ENCODE results near the gene METTL6.
A peak's percentile ranks its signal among the peaks of the same experiment; 100 is the strongest.
"Not testable (repeated sequence)": the region's sequence is repeated elsewhere in the genome, so short reads cannot be mapped to it uniquely, and the experiment has no call there.

Gene METTL6

DNA sequence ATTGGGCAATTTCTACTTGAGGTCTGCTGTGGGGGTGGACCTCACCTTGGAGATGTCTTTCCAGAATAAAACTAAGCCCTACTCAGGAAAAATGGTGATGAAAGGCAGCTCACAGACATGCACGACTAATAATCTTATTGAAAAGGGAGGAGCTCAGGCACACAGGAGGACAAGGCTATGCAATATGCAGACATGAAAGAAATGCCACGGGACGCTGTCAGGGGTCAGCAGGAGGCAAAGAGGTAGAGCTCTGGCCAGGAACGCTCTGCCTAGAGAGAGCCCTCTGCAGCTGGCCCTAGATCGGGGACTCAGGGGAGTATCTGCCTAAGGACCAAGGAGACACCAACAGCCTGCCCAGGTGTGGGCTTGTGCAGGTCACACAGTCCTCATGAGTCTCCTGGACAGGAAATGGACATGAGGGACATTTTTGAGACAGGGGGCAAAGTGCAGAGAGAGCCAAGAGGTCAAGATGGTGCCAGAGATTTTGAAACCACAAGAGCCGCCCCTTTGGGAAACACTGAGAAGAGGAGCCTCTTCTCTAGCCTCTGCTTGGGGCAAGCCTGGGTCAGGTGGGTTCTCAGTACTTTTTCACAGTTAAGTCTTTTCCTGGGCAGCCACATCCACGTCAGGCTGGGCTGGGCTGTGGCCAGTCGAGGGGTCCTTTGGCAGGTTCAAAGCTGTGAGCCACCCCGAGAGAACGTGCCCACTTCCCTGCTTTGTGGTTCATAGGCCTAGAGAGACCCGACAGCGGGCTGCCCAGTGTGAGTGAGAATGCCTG is 23.3 kb upstream of the METTL6 start:
- no peak for DNase-seq

DNA sequence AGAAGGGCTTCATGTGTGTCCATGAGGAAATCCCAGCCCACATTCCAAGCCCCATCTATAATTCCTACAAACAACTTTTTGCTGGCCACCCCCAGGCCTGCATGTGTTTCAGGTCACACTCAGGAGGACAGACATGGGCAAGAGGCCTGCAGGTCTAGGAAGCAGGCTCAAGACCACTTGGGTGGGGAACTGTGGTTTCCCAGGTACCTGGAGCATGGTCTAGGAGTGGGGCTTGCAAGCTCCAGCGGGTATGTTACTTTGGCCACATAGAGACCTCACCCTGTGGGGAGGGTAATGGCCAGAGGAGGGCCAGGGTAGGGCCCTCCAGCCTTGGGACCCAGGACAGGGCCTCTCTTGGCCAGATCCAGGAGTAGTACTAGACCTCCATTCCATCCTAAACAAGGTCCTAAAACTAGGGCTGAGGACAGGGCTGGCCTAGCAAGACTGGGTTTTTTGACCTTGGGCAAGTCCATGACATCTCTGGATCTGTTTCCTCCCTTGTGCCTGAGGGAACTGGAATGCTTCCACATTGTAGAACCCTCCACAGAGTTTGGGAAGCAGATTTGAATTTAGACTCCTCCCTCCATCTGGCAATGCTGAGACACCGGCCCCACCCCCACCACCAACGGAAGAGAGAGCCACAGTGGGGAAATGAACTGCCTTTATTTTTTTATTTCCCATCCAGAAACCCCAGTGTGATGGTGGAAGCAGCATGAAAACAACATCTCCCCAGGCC is 22.3 kb upstream of the METTL6 start:
- DNase-seq, result no peak

DNA sequence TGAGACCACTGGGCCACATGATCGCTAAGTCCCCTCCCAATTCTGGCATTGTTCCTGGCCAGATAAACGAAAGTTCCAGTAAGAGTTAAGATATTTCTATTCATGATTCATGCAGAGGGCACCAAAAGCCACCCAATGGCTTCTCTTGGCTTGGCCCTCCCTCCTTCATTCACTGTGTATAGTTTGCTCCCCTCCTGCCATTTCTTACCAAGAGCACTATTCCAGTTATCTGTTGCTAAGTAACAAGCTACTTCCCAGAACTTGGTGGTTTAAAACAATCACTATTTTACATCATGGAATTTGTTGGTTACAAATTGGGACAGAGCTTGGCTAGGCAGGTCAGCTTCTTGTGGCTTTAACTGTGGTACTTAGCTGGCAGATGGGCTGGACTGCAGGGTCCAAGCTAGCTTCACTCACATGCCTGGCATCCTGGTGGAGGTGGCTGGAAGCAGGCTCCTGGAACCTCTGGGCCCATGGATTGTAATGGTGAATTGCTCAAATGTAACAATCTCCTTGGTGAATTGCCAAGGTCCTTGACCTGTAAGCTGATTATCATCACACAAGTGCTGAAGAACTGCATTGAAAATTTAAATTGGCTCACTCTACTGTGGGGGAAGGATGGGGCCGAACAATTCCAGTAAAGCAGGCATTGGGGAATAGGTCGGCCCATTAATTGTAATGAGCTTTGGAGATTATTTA is 16.6 kb upstream of the METTL6 start:
- no peak for DNase-seq

DNA sequence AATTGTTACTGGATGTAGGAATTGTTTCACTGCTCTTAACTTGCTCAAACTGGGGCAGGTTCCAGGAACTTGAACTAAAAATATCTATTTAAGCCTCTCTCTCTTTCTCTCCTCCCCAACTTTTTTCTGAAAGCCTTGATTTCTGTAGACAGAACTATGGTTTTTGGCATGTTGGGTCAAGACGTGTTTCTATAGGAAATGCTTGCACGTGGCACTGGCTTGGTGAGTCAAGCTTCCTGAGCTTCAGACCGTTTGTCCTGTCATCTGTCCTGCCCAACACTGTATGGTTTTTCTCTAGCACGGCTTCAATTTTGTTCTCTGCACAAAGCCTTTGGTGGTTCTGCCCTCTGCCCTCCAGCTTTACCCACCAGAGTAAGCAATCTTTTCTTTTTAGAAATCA is 13.5 kb upstream of the METTL6 start:
- DNase-seq, result no peak

DNA sequence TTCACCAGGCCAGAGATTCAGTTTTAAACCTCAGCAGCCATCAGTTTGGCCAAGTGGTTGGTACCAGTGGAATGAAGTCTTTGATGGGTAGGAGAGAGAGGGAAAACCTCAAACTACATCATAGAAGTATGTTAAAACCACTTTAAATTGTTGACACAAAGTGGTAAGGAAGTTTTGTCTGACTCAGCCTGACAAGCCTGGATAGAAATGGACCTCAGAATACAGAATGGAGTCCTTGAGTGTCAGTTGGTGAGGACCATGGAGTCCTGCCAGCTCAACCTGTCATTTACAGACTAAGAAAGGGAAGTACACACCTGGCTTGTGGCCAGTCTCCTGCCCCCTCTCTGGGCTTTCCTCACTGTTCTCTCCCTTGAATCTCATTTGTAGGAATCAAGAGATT is 12.1 kb upstream of the METTL6 start:
- no peak for DNase-seq

DNA sequence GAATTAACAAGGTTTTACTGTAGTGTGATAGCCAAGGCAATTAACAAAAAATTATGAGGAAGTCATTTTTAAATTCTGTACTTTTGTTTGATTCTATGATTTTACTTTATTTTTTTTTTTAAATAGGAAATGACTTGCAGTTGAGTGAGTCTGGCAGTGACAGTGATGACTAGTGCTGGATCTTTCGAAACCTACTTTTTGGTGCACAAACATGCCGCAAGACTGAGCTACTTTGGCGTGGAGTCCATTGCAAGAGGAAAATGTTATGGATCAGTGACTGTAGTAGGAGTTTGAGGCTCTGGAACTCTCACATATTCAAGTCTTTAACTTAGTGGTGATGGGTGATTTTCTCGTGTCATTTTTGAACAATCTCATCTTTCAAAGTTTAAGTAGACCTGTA is 11.6 kb upstream of the METTL6 start:
- DNase-seq, result no peak

DNA sequence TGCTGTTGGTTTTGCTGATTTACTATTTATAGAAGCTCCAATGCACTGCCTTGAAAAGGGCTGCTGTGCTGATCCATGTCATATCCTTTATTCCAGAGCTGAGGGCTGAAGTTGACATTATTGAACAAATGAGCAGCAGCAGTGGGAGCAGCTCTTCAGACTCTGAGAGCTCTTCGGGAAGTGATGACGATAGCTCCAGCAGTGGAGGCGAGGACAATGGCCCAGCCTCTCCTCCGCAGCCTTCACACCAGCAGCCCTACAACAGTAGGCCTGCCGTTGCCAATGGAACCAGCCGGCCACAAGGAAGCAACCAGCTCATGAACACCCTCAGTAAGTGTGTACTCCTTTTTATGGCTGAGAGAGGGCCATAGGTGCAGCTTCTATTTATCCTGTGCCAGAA is 8.9 kb upstream of the METTL6 start:
- no peak for DNase-seq

DNA sequence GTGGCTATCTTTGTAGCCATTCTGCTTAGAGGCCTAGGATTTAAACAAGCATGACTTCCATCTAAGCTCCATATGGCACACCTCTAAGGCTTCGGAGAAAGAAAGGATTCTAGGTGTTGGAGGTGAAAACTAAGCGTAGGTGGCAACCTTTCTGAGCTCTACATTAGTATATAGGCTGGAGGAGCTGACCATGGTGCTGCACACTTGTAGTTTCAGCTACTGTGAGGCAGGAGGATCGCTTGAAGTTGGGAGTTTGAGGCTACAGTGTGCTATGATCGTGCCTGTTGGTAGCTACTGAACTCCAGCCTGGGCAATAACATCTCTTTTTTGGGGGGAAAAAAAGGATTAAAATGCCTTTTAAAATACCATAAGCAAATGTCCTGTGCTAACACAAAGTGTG is 7.4 kb upstream of the METTL6 start:
- no peak for DNase-seq

DNA sequence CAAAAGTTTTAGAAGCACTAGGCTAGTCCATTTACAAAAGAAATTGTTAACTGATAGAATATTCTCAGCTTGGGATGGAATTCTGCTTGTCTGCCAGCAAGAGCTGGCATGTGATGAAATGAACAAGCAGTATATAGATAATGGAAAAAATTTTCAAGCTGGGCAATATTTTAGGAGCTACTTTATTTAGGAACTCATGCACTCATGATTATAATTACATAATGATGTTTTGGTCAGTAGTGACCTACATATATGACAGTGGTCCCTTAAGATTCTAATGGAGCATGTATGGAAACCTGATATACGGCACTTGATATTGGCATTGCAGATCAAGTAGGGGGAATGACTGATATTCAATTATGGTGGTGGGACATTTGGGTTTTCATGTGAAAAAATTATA is 6.2 kb upstream of the METTL6 start:
- DNase-seq, result no peak

DNA sequence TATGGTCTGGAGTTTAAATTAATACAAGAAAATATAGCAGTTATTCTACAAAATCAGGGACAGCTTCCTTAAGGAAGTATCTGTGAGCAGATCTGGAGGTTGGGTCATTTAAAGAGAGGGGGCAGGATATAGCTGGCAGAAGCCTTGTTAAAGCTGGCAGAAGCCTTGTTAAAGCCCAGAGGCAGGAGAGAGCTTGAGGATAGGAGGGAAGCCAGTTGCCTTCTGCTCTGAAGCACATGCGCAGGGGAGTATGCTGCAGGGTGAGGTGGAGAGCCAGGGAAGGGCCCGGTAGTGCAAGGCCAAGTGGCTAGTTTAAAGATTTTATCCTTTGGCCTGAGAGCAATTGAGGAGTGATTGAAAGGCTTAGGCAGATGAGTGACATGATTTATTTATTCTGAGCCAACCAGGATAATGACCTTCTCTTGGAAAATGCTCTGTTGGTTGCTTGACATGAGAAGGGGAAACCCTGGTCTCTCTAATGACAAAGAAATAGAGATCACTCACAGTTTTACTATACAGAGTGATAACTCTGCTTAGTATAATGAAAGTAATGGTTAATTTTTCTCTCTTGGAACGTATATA is 4.0 kb upstream of the METTL6 start:
- DNase-seq, result no peak

DNA sequence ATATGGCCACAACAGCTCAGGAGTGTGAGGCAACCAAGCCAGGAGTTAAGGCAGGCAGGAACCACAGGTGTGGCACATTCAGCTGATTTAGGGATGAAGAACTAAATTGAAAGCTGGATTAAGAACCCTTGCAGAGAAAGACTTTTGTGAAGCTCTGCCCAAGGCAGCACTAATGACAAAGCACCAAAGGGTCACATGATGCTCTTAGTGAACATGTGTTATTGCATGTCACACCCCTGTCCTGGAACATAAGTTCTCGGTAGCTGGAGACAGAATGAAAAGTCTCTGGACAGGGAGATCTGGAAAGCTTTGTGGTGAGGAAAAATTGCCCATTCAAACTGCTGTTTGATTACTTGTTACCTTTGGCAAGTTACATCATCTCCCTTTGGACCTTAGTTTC is 3.3 kb upstream of the METTL6 start:
- no peak for DNase-seq

DNA sequence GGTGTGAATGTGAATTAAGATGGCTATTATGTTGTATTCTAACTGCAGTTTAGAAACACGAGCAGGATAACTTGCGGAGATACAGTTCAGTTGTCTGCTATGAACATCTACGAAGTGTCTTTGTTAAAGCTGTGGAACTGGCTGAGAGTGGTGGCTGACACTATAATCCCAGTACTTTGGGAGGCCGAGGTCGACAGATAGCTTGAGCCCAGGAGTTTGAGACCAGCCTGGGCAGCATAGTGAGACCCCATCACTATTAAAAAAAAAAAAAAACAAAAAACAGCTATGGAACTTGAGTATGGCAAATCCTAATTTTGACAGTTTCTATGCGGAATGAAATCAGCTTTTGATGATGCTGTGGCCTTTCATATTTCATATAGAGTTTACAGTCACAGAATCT is 1.7 kb upstream of the METTL6 start:
- DNase-seq, result no peak

DNA sequence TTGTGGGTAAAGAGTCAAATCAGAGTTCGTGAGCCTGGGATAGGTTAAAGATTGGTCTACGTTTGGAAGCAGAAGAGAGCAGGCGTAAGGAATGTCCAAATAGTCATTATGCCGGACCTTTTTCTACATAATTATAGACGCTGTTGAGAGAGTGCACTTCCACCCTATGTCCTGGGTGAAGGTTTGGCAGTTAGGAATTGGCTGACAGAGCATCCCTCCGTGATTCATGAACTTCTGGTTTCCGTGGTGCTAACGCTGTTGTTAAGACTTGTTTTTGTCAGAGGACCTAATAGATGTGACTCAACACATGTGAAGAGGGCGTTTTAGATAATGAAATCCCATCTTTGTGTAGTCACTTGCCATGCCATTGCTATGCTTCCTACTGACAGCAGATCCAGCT is 1.2 kb upstream of the METTL6 start:
- DNase-seq, result peak in 1 of 6 experiments; percentile 3

DNA sequence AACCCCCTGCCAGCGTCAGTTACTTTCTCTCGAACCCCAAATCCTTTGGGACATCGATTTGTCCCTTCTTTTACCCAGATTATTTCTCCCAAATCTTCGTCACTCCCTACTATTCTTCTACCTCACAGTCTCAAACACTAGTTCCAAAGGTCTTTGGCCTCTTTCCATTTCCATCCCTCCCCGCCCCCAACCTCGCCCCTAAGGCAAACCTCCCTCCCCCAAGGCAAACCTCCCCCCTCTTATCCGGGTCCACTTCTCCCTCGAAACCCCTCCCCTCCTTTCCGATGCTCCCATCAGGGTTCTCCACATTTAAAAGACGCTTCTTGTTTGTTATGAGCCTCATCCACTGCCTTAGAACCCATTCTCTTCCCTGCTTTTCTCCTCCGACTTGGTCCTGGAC is 637 bp upstream of the METTL6 start:
- peak in 1 of 6 experiments; percentile 14 for DNase-seq

DNA sequence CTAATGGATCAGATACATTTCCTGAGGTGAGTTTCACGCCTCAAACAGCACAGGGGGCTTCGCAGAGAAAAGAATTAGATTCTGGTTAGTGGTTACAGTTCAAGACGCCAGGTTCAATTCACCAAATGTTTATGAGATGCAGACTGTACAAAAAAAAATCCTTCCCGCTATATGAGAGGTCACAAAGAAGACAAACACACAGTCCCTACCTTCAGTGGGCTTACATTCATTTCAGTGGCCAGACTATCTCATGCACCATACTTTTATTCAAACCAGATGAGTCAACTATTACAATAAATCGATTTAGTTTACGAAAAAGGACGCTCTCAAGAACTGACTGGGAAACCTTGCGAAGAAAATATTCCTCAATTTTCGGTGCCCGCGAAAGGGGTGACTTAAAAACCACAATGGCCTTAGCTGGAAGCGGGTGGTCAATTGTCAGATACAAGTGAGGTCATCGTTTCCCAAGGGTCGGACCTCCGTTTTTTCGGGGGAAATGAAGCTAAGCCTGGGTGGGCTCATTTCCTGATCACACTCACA is 695 bp downstream of the METTL6 start:
- DNase-seq, result no peak

DNA sequence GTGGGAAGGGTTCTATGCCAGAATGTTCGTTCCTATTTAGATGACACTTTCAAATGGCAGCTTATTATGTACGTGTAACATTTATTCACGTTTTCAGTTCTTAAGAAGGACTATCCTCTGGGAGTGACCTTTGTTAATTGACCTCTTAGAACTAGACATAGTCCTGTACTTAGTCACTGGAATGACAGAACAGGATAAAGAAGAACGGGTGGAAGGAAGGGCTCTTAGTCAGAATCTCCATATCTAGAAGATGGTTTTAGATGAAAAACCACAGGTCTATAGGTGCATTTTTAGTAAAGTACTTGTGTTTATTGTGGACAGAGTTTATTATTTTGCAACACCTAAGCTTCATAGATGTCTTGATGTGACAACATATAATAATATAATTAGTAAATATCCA is 6.5 kb downstream of the METTL6 start:
- no peak for DNase-seq

DNA sequence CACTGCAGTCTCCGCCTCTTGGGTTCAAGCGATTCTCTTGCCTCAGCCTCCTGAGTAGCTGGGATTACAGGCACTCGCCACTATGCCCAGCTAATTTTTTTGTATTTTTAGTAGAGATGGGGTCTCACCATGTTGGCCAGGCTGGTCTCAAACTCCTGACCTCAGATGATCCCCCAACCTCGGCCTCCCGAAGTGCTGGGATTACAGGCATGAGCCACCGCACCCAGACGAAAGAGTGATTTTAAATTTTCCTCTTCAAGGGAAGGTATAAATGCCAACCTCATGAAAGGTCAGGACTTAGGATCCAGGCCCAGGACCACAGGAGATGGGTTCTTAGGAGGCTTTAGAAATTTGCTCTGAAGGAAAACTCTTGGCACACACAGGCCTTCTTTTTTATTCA is 16.4 kb downstream of the METTL6 start:
- not testable (repeated sequence) for DNase-seq

DNA sequence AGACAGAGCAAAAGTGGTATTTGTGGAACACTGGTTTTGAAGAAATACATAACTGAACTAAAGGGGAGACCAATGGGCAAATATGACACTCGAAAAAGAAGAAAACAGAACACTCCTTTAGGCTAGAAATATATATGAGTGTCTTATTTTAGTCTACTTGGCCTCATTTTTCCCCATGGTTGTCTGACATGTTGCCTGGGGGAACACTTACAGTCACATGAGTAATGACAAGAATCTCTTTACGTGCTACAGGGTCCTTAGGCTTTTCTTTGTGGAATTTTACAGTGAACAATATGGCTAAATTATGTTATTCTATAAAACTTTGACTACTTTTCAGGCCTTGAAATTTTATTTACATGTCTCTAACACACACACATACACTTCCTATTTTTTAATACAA is 17.6 kb downstream of the METTL6 start:
- no peak for DNase-seq

DNA sequence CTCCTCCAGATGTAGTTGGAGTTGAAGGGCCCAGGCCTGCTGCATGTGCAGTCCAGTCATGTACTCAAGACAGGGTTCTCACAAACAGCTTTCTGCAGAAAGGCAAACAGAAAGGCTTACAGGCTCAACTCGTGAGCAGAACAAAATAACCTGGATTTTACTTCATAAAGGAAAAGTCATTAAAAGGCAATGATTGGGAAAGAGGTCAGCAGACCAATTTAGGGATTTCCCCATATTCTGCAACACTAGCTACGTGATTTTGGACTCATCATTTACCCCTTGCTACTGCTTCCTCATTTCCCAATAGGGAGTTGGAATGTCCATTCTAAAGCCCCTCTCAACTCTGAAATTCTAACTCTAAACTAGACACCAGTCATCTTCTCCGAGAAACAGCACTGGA is 18.1 kb downstream of the METTL6 start:
- DNase-seq, result no peak

DNA sequence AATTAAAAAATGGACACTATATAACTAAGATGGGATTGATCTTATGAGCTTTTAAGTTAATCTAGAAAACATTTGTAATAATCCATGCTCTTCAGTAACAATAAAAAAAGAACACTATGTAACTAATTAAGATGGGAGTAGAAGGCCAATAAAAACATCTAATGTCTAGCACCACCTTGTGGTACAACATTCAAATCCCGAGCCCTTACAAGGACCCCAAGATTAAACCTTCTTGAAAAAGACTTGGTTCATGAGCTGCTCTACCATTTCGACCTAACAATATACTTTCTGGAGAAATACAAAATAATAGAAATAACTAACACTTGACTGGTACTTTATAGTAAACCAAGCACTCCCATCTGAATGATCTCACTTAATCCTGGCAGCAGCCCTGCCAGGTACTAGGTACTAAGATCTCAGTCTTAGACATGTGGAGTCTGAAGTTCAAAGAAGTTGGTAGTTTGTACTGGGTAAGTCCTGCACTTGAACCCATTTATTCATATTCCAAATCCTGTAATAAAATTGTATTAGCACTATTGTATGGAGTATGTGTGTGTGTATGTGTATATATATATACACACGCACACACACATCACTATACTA is 21.8 kb downstream of the METTL6 start:
- DNase-seq, result peak in 3 of 6 experiments; percentile 15 to 59 (median 49)

DNA sequence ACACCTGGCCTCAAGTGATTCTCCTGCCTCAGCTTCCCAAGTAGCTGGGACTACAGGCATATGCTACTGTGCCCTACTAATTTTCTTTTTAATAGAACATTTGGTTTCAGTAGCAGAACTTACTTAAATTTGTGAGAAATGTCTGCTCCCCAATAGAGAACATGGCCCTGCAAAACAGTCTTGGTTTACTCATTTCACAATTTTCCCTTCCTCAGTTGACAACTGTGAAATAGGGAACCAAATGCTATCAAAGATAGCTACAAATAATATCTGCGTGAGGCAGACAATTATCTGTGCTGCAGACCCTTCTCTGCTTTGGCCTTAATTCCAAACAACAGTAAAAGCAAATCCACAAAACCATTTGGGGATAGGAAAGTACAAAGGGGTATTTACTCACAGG is 22.6 kb downstream of the METTL6 start:
- no peak for DNase-seq

DNA sequence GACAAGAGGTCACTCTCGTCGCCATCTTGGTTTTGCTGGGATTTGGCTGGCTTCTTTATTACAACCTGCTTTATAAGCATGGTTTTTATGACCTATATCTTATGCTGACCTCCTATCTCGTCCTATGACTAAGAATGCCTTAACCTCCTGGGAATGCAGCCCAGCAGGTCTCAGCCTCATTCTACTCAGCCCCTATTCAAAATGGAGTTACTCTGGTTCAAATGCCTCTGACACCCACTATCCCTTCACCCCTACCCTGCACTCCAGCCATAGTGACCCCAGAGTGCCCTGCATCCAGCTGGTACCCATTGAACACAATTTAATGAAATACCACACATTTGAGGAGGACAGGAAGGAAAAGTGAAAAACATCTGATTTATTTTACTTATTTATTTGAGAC is 23.4 kb downstream of the METTL6 start:
- no peak for DNase-seq

DNA sequence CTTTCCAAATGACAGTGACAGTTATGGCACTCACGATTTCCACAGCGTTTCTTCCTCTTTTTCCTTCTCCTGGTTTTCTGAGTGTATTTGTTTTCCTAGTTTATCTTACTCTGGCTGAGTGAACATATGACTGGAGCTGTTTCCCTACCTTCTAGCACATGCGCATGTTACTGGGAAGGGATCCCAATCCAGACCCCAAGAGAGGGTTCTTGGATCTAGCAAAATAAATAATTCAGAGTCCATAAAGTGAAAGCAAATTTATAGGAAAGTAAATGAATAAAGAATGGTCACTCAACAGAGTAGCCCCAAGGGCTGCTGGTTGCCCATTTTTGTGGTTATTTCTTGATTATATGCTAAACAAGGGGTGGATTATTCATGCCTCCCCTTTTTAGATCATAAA is 23.8 kb downstream of the METTL6 start:
- DNase-seq, result no peak

All from stimulated activated naive CD4-positive, alpha-beta T cell (primary cell).